Activated T-cell treated with anti-CD3 and anti-CD28 coated beads for 24 hours (primary cell): ENCODE results near the gene GOLGA1.
A peak's percentile ranks its signal among the peaks of the same experiment; 100 is the strongest.
"Not testable (repeated sequence)": the region's sequence is repeated elsewhere in the genome, so short reads cannot be mapped to it uniquely, and the experiment has no call there.

Experiments used
- DNase-seq: peaks from one replicate; pipeline ENCODE4 v3.0.0-alpha.2; 2020; ENCODE audit warnings: low read depth

The GOLGA1 gene

GRCh38 chr9:124858330-124859046 lies 82.4 kb downstream of the GOLGA1 start:
- DNase-seq = no peak

- DNase-seq = no peak
These were observed 83.2 kb downstream of the GOLGA1 start for GRCh38 chr9:124857533-124858162.

GRCh38 chr9:124855944-124856765 lies 84.7 kb downstream of the GOLGA1 start:
- DNase-seq = no peak

- DNase-seq = no peak
These were observed 85.3 kb downstream of the GOLGA1 start for GRCh38 chr9:124855566-124855943.

GRCh38 chr9:124854822-124855221 lies 86.1 kb downstream of the GOLGA1 start:
- no peak for DNase-seq

GRCh38 chr9:124854161-124854560 lies 86.7 kb downstream of the GOLGA1 start:
- DNase-seq = no peak

GRCh38 chr9:124853605-124854143 lies 87.2 kb downstream of the GOLGA1 start:
- no peak for DNase-seq

- peak; percentile 66 for DNase-seq
These were observed 87.9 kb downstream of the GOLGA1 start, which contains the start of gene WDR38 for GRCh38 chr9:124852829-124853531. WDR38 (plus strand) TSS chr9:124853460; CDS start chr9:124853532, 72 bp downstream.

- DNase-seq = no peak
These were observed 88.6 kb downstream of the GOLGA1 start for GRCh38 chr9:124852121-124852828.

- DNase-seq = no peak
These were observed 91.1 kb downstream of the GOLGA1 start for GRCh38 chr9:124849801-124850200.

- DNase-seq = no peak
These were observed 93.9 kb downstream of the GOLGA1 start for GRCh38 chr9:124846969-124847368.

- not testable (repeated sequence) for DNase-seq
These were observed 94.4 kb downstream of the GOLGA1 start for GRCh38 chr9:124846467-124846866.

- DNase-seq = no peak
These were observed 96.6 kb downstream of the GOLGA1 start for GRCh38 chr9:124844291-124844690.

- no peak for DNase-seq
These were observed 97.3 kb downstream of the GOLGA1 start for GRCh38 chr9:124843456-124844034.

- no peak for DNase-seq
These were observed 99.6 kb downstream of the GOLGA1 start for GRCh38 chr9:124841075-124841821.

GRCh38 chr9:124840300-124840833 lies 100.5 kb downstream of the GOLGA1 start:
- no peak for DNase-seq

- DNase-seq = no peak
These were observed 101.1 kb downstream of the GOLGA1 start for GRCh38 chr9:124839612-124840299.

- not testable (repeated sequence) for DNase-seq
These were observed 102.2 kb downstream of the GOLGA1 start for GRCh38 chr9:124838567-124839275.

- DNase-seq = not testable (repeated sequence)
These were observed 102.8 kb downstream of the GOLGA1 start for GRCh38 chr9:124838132-124838531.
